Left forelimb (tissue), 1 donor: ENCODE data around the gene STYXL1.
"Not testable (repeated sequence)": the region's sequence is repeated elsewhere in the genome, so short reads cannot be mapped to it uniquely, and the experiment has no call there.

Source experiments
- DNase-seq: peaks from one replicate; pipeline ENCODE4 v3.0.0-alpha.2; 2018; ENCODE audit warnings: low spot score

The STYXL1 gene

DNA sequence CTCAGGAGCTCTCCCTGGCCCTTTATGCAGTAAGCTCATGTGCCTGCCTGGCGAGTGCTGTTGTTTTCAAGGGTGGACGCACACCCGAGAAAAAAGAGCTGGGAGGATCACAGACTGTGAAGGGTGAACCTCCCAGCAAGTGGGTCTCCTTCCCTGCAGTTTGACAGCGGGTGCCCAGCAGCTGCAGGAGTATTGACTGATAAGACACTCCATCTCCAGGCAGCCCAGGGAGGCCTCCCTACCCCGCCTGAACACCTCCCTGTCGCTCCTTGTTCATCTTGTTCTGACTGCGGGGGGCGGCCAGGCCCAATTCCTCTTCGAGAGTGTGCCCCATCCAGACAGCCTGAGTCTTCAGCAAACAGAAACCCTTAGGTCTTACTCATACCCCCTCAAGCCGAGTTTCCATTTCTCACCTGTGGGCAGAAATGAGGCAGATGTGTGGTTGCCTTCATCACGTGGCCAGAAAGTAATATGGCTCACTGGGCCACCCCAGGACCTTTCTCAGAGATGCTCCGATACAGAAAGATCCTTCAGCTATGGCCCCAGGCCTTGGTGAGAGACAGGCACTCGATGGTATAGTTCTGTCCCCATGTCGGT is 17.3 kb upstream of the STYXL1 start:
- no peak for DNase-seq

DNA sequence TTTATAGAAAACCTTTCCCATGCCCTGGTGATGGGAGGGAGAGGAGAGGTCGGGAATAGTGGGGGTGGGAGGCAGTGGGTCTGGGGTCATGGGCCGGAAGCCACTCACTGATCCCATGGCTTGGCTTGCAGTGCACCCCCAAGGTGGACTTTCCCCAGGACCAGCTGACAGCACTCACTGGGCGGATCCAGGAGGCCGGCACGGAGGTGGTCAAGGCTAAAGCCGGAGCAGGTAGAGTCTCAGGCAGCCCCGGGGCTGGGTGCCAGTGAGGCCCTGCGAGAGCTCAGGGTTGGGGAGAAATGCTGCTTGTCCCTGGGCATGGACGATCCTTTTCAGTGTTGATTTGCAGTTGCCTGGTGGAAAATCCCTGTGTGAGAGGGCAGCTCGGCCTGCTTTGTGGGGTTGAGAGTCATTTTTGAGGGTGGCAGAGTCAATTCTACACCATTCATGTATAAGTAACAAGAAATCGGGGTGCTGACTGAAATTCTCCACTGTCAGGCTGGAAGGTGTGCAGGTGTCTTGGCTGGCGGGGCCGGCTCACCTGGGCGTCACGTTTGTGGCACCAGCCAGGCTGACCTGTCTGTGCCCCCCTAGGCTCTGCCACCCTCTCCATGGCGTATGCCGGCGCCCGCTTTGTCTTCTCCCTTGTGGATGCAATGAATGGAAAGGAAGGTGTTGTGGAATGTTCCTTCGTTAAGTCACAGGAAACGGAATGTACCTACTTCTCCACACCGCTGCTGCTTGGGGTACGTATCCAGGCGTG is 16.6 kb upstream of the STYXL1 start:
- no peak for DNase-seq

DNA sequence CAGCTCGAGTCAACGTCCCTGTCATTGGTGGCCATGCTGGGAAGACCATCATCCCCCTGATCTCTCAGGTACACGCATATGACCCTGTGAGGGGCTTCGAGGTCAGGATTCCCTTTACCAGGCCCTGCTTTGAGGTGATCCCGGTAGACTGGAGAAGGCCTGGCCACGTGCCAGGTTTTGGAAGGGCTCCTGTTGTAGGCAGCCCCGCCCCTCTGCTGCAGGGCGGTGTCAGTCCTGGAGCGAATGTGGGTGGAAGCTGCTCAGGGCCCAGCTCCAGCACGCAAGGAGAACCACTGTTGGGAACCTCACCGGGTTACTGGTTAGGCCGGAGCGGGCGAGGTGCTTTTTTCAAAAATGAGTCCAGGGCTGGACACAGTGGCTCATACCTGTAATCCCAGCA is 15.7 kb upstream of the STYXL1 start:
- no peak for DNase-seq

GRCh38 chr7:76063114-76063513 is 15.3 kb upstream of the STYXL1 start:
- no peak for DNase-seq

DNA sequence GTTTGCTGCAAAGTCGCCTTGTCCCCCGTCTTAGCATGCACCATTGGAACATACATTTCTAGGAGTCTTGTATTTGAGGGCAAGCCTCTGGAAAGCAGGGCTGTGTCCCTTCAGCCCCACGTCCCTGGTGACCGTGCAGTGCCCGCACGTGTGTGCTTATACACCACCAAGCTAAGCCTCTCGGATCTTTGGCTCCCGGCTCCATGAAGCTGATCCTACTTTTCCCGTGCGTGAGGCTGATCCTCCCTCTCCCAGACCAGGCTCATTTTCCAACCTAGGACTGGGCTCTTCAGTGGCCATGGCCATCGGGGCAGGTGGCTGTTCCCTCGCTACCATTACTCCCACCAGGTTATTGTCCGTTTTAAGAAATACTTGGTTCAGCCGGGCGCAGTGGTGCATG is 14.5 kb upstream of the STYXL1 start:
- DNase-seq = no peak

- DNase-seq = no peak
Measured at GRCh38 chr7:76060842-76061241, 13.0 kb upstream of the STYXL1 start.

DNA sequence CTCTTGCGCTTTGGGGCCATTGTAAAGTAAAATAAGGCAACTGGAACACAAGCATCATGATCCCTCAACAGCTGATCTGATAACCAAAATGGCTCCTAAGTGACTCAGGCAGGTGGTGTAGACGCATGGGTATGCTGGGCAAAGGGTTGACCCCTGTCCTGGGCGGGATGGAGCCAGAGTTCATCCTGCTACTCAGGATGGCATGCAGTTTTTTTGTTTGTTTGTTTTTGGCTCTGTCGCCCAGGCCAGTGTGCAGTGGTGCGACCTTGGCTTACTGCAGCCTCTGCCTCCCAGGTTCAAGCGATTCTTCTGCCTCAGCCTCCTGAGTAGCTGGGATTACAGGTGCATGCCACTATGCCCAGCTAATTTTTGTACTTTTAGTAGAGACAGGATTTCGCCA is 10.9 kb upstream of the STYXL1 start:
- not testable (repeated sequence) for DNase-seq

- no peak for DNase-seq
Measured at GRCh38 chr7:76057813-76058145, 10.0 kb upstream of the STYXL1 start.

DNA sequence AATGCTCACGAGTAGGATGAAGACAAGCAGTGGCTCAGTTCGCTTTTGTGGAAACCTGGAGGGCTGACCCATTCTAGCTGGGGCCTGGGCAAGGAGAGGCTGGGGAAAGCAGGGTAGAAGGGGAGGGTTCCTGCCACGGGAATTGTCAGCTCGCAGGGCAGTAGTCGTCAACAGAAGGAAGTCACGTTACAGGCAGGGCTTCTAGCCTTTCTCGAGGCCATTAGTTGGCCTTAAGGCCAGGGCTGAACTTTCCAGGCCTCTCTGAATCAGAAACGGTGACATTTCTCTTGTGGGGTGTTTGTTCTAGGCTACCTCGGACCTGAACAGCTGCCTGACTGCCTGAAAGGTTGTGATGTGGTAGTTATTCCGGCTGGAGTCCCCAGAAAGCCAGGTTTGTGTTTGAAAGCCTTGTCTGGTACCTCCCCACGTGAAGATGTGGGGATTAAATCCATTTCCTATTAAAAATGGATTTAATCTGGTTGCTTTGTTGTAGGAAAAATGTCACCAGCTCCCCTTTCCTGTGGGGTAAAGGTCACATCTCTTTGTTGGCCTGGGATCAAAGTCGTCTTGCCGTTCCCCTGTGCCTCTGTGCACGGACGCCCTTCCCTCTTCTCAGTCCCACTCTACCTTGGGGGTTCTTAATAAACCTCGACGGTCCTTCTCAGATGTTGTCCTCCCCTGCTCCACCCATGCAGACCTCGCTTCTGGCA is 9.5 kb upstream of the STYXL1 start:
- no peak for DNase-seq

GRCh38 chr7:76056241-76056640 is 8.4 kb upstream of the STYXL1 start:
- DNase-seq = no peak

DNA sequence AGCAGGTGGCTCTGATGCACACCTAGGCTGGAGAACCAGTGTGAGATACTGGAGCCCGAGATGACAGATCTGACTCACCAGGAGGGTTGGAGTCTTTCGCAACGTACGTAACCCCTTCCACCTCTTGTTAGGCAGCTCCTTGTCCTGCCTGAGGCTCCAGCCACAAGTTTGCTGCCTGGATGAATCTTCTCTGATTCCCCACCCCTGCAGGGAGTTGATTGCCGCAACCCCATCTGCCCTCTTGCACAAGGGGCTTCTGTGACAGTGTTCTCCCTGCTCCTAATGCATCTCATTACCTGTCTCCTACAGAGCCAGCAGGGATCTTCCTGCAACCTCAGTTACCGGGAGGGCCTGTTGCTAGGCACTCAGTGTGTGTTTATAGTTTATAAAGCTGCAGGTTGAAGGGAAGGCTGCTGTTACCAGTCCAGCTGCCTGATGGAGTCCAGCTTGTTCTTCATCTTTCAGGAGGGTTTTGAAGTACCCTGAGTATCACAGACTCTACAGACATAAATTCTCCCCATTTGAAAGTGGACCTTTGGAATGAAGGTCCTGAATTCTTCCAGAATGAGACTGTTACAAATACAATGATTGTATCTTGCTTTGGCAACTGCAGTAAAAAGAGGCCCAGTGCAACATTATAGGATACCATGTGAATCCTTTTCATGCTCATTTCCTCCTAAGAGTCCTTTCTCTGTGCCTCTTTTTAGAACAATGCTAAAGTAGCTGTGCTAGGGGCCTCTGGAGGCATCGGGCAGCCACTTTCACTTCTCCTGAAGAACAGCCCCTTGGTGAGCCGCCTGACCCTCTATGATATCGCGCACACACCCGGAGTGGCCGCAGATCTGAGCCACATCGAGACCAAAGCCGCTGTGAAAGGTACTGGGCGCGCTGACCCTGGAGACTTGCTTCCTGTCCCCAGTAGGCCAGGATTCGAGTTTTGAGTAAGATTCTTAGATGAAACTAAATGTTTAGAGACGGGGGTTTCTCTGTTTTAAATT is 6.6 kb upstream of the STYXL1 start:
- DNase-seq = no peak

GRCh38 chr7:76053461-76053860 is 5.7 kb upstream of the STYXL1 start:
- DNase-seq = no peak

- DNase-seq = not testable (repeated sequence)
Measured at GRCh38 chr7:76052681-76053080, 4.9 kb upstream of the STYXL1 start.

DNA sequence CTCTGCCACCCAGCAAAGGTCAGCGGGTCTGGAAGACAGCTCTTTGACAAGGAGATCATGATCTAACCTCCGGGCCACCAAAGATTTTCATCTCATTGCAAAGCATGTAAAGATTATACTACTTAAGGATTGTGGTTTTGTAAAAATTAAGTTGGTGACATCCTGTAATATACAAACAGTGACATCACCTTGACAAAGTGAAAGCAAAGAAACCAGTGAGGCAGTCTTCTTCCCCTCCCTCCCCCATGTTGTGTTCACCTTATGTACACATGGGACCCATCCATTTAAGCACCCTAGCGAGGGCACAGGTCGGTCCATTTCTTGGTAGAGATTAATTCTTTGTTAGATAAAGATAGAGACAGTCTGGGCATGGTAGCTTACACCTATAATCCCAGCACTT is 4.0 kb upstream of the STYXL1 start:
- no peak for DNase-seq

GRCh38 chr7:76050545-76050944 is 2.7 kb upstream of the STYXL1 start:
- DNase-seq = no peak

GRCh38 chr7:76049295-76049694 is 1.5 kb upstream of the STYXL1 start:
- DNase-seq = no peak

GRCh38 chr7:76048668-76048988 is 828 bp upstream of the STYXL1 start:
- DNase-seq = no peak

DNA sequence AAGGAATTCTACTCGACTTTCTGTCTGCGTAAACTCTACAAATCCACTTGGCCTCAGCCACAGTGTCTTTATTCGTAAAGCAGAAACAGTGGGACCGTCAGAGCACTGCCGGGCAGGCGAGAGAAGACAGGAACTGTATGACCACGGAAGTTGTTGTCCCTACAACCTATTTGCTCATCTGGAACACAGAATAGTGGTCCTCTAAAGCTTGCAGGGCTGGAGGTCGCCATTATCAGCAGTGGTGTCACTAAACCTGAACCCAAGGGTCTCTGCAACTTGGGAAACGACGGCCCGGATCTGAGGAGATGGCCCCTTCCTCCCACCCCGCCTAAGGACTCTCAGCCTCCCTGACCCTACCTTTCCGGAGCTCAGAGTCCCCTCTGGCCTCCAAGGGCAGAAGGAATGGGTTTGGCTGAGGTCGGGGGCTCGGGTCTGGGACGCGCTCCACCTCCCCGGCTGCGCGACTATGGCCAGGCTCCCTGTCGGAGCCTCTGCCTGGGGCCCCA is 442 bp downstream of the STYXL1 start:
- no peak for DNase-seq

GRCh38 chr7:76044375-76044865 is 3.4 kb downstream of the STYXL1 start:
- DNase-seq = no peak

GRCh38 chr7:76040126-76040525 is 7.7 kb downstream of the STYXL1 start:
- DNase-seq = no peak

DNA sequence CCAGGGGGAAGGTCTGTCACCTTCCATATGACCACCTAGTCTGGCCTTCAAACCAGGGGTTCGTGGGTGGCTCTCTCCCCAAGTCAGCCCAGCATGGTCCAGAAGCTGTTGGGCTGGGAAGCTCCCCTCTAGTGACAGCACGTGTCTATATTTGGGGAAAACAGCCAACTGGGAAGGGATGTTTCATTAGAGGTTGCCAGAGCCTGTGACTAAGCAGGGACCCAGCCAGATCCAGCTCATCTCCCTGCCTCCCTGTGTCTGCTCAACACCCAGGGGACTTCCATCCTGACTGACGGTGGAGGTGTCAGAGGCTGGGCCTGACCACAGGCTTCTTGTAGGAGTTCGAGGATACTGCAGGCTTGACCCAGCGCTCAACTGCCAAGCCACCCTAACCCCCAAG is 10.5 kb downstream of the STYXL1 start:
- DNase-seq = no peak

- no peak for DNase-seq
Measured at GRCh38 chr7:76031964-76032363, 15.8 kb downstream of the STYXL1 start.
